Coronary artery (tissue), 2 donors: ENCODE results near the gene BUD31.
A peak's percentile ranks its signal among the peaks of the same experiment; 100 is the strongest.

Experiments
- DNase-seq: peaks from one replicate; pipeline ENCODE4 v3.0.0-alpha.2; 2017; ENCODE audit warnings: low spot score
- H3K27ac ChIP-seq, 2 donors: fragments of 200-600 bp; sonication (generic); one replicate each; pipeline ENCODE4 v1.5.1; 2016 to 2019
- H3K4me3 ChIP-seq: fragments of 200-600 bp; sonication (generic); 2 replicates; pipeline ENCODE4 v1.5.1; 2016; ENCODE audit warnings: mild to moderate bottlenecking, moderate library complexity
- CTCF ChIP-seq: fragments of 200-600 bp; sonication (generic); IDR thresholded peaks from one replicate; pipeline ENCODE4 v1.5.1; 2019; ENCODE audit warnings: antibody characterized with exemption

BUD31 gene

GRCh38 chr7:99368750-99369389, 39.9 kb upstream of the BUD31 start:
- DNase-seq = no peak
- no peak overlapping the region for H3K27ac ChIP-seq

GRCh38 chr7:99369767-99370391, 38.9 kb upstream of the BUD31 start:
- Histone ChIP-seq H3K4me3 (no peak overlapping the region), H3K27ac (peak overlapping the region; percentile 10 to 32)
- no peak for TF ChIP-seq CTCF
- no peak for DNase-seq

More at GRCh38 chr7:99368750-99369389, 39.9 kb upstream of the BUD31 start:
- no peak for TF ChIP-seq CTCF
- no peak overlapping the region for H3K4me3 ChIP-seq

GRCh38 chr7:99371376-99371920, 37.3 kb upstream of the BUD31 start:
- Histone ChIP-seq H3K27ac (no peak overlapping the region), H3K4me3 (no peak overlapping the region)
- DNase-seq = no peak
- no peak for TF ChIP-seq CTCF

GRCh38 chr7:99372275-99373090, 36.3 kb upstream of the BUD31 start:
- no peak for TF ChIP-seq CTCF
- no peak overlapping the region for H3K4me3 ChIP-seq
- no peak for DNase-seq
- peak overlapping the region in 1 of 2 donors; percentile 67 for H3K27ac ChIP-seq

- peak overlapping the region; percentile 64 to 94 for H3K27ac ChIP-seq
- H3K4me3 ChIP-seq = peak overlapping the region; percentile 85
- no peak for DNase-seq
- TF ChIP-seq CTCF = no peak
Measured at GRCh38 chr7:99373091-99374066, 35.4 kb upstream of the BUD31 start.
